MCF 10A (cell line): ENCODE results near the gene GPSM1. TPM values are rescaled to one million over a fixed set of nuclear protein-coding genes. Genes with fewer than 3 reads are reported as not detected.

ENCODE experiments used
- BruUV-seq: library from RNA; stranded (reverse); fragments of 400-500 nt; replicated peaks from 2 replicates; lab custom pipeline; 2021; lab: Mats Ljungman, UMichigan
- CTCF ChIA-PET: fragments of 300-600 bp; sonication (Branson Sonifier 250); formaldehyde crosslinking; extraction: SDS; loops from one replicate; lab custom pipeline; 2021; ENCODE audit warnings: antibody characterized with exemption, inconsistent platforms; lab: Yijun Ruan, JAX
- POLR2A ChIA-PET: fragments of 300-600, 350-650 bp; sonication (Branson Sonifier 250); formaldehyde crosslinking; extraction: SDS; loops from one replicate; lab custom pipeline; 2020; ENCODE audit warnings: antibody characterized with exemption, inconsistent platforms; lab: Yijun Ruan, JAX
- DNase-seq: peaks from one replicate; pipeline ENCODE4 v3.0.0-alpha.2; 2018; ENCODE audit not compliant: unreplicated experiment
- H3K27ac Mint-ChIP-seq: one replicate; pipeline ENCODE4 v1.8.0; 2022; ENCODE audit warnings: mild to moderate bottlenecking, low read depth, mixed read lengths; ENCODE audit not compliant: unreplicated experiment
- H3K27me3 Mint-ChIP-seq: one replicate; pipeline ENCODE4 v1.8.0; 2022; ENCODE audit warnings: mixed read lengths; ENCODE audit not compliant: insufficient read depth, unreplicated experiment
- H3K36me3 Mint-ChIP-seq: one replicate; pipeline ENCODE4 v1.8.0; 2022; ENCODE audit warnings: mild to moderate bottlenecking, moderate library complexity, mixed read lengths; ENCODE audit not compliant: insufficient read depth, unreplicated experiment
- H3K4me1 Mint-ChIP-seq: one replicate; pipeline ENCODE4 v1.8.0; 2022; ENCODE audit warnings: mixed read lengths; ENCODE audit not compliant: insufficient read depth, unreplicated experiment
- H3K4me3 Mint-ChIP-seq: one replicate; pipeline ENCODE4 v1.8.0; 2022; ENCODE audit warnings: mild to moderate bottlenecking, moderate library complexity, mixed read lengths; ENCODE audit not compliant: unreplicated experiment
- H3K9me3 Mint-ChIP-seq: one replicate; pipeline ENCODE4 v1.8.0; 2022; ENCODE audit warnings: mixed read lengths; ENCODE audit not compliant: unreplicated experiment
- intact Hi-C: fragments of 100-400 bp; cut with micrococcal nuclease; formaldehyde crosslinking; loops from 2 replicates; pipeline ENCODE4 v1.14.1; 2022
- total RNA-seq: library from RNA; stranded (reverse); gene quantifications from 2 replicates; pipeline ENCODE4 v1.2.3, GENCODE V29; 2022
- TF ChIP-seq, protein P1 (sequence below): fragments of 200-600 bp; IDR thresholded peaks from one replicate; pipeline ENCODE4 v1.8.0; 2022; ENCODE audit warnings: antibody characterized with exemption, mild to moderate bottlenecking; ENCODE audit not compliant: unreplicated experiment

The GPSM1 gene
- total RNA-seq, 1 experiment from 2014 or later: 15.5 TPM

DNA sequence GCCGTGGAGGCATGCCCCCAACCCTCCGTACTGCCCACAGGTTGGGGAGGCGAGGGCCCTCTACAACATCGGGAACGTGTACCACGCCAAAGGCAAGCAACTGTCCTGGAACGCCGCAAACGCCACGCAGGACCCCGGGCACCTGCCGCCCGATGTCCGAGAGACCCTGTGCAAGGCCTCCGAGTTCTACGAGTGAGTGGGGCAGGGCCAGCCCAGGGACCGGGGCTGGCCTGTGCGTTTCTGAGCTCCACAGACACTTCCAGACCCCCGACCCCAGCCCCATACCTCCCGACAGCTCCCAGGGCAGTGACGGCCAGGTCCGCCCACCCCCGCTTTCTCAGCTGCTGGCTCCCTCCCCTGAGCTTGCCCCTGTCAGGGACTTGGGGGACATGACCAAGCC, 9.5 kb downstream of the GPSM1 start:
- Mint-ChIP-seq H3K9me3 (no peaks in the 10 kb centered on the region), H3K27me3 (no peaks in the 10 kb centered on the region), H3K4me1 (no peaks in the 10 kb centered on the region), H3K27ac (no peak overlapping the region), H3K36me3 (peaks cover 6% of the 10 kb centered on the region), H3K4me3 (no peak overlapping the region)
- TF ChIP-seq, protein P1, sequence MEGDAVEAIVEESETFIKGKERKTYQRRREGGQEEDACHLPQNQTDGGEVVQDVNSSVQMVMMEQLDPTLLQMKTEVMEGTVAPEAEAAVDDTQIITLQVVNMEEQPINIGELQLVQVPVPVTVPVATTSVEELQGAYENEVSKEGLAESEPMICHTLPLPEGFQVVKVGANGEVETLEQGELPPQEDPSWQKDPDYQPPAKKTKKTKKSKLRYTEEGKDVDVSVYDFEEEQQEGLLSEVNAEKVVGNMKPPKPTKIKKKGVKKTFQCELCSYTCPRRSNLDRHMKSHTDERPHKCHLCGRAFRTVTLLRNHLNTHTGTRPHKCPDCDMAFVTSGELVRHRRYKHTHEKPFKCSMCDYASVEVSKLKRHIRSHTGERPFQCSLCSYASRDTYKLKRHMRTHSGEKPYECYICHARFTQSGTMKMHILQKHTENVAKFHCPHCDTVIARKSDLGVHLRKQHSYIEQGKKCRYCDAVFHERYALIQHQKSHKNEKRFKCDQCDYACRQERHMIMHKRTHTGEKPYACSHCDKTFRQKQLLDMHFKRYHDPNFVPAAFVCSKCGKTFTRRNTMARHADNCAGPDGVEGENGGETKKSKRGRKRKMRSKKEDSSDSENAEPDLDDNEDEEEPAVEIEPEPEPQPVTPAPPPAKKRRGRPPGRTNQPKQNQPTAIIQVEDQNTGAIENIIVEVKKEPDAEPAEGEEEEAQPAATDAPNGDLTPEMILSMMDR: no peak
- no TSS peak for BruUV-seq
- POLR2A ChIA-PET: interaction anchor here (1.1 kb wide), 1 partner anchor 26 kb away, joined by 4 read pairs; no protein-coding TSS in a partner anchor
- intact Hi-C loops: loop anchor here (5.0 kb wide), 1 partner anchor 305 kb away; no protein-coding TSS in a partner anchor
- DNase-seq: no peak
- CTCF ChIA-PET: interaction anchor here (0.5 to 1.4 kb wide), 3 partner anchors 8 to 100 kb away, joined by 3 to 5 read pairs (median 3); no protein-coding TSS in a partner anchor

DNA sequence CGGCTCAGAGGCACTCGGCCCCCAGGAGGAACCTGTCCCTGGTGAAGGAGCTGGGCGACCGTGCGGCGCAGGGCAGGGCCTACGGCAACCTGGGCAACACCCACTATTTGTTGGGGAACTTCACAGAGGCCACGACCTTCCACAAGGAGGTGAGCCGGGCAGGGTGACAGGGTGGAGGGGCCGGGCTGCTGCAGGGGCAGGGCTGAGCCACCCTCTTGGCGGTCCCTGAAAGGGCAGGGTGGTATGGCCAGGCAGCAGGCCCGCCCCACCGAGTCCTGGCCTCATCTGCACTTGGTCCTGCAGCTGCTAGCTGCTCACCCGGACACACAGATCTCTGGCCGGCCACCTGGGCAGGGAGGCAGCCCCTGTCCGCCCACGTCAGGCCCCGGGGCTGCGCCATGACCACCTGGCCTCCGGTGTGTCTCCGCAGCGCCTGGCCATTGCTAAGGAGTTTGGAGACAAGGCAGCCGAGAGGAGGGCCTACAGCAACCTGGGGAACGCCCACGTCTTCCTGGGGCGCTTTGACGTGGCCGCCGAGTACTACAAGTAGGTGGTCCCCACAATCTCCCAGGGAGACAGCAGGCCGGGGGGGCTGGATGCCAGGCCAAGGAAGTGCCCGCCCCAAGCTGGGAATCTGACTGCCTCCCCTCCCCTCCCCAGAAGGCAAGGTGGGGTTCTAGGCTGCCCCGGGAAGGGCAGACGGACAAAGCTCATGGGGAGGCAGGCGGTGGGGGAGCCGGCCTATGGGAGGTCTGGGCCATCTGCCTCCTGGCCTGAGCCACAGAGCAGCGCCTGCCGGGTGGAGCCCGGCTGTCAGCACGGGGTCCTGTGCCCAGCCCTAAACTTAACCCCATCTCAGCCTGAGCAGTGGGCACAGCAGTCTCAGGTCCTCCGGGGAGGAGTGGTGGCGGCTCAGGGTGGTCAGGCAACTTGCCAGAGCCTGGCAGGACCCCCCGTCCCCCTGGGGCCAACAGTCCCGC, 10.4 kb downstream of the GPSM1 start:
- Mint-ChIP-seq H3K36me3 (peaks cover 6% of the 10 kb centered on the region), H3K4me1 (no peaks in the 10 kb centered on the region), H3K27ac (no peak overlapping the region), H3K4me3 (no peak overlapping the region), H3K9me3 (no peaks in the 10 kb centered on the region), H3K27me3 (no peaks in the 10 kb centered on the region)
- POLR2A ChIA-PET: interaction anchor here (0.6 to 1.1 kb wide), 2 partner anchors 25 to 335 kb away, joined by 4 read pairs; no protein-coding TSS in a partner anchor
- no TSS peak for BruUV-seq
- no peak for DNase-seq
- intact Hi-C loops: loop anchor here (5.0 kb wide), 1 partner anchor 305 kb away; no protein-coding TSS in a partner anchor
- TF ChIP-seq, protein P1: no peak
- CTCF ChIA-PET: interaction anchor here (0.6 to 1.4 kb wide), 3 partner anchors 9 to 107 kb away, joined by 4 to 7 read pairs (median 5); no protein-coding TSS in a partner anchor

DNA sequence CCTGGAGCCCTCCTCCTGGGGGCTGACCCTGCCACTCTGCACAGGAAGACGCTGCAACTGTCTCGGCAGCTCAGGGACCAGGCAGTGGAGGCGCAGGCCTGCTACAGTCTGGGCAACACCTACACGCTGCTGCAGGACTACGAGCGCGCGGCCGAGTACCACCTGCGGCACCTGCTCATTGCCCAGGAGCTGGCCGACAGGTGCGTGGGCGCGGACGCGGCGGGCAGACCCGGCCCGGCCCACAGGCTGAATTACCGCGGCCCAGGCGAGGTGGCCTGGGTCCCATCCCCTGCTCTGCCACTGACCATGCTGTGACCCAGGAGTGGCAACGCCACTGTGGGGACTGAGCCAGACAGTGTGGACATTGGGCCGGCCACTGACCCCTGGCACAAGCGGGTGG, 11.2 kb downstream of the GPSM1 start:
- DNase-seq: no peak
- H3K4me3 Mint-ChIP-seq: no peak overlapping the region
- TF ChIP-seq, protein P1: no peak
- H3K27ac Mint-ChIP-seq: no peak overlapping the region
- H3K9me3 Mint-ChIP-seq: no peaks in the 10 kb centered on the region
- no TSS peak for BruUV-seq
- no peaks in the 10 kb centered on the region for H3K27me3 Mint-ChIP-seq
- H3K4me1 Mint-ChIP-seq: no peaks in the 10 kb centered on the region
- ChIA-PET POLR2A (no interaction called here), CTCF (interaction anchor here (0.6 to 1.1 kb wide), 3 partner anchors 63 to 337 kb away, joined by 3 to 7 read pairs (median 4); no protein-coding TSS in a partner anchor)
- H3K36me3 Mint-ChIP-seq: peaks cover 6% of the 10 kb centered on the region
- intact Hi-C loops: loop anchor here (5.0 kb wide), 1 partner anchor 304 kb away; no protein-coding TSS in a partner anchor
